IPS DF 6.9 (cell line): ENCODE measurements around the gene MCL1.

ENCODE experiments used
- DNase-seq: peaks from one replicate; pipeline ENCODE4 v3.0.0-alpha.2; 2013; ENCODE audit warnings: low read depth, low spot score
- H3K27ac ChIP-seq: one replicate; pipeline ENCODE4 v1.5.1; 2013; ENCODE audit warnings: low read length, control low read depth
- H3K27me3 ChIP-seq: 2 replicates; pipeline ENCODE4 v1.6.1; 2013; ENCODE audit warnings: mild to moderate bottlenecking, low read length; ENCODE audit not compliant: control insufficient read depth, insufficient read depth
- H3K36me3 ChIP-seq: 2 replicates; pipeline ENCODE4 v1.6.1; 2013; ENCODE audit warnings: low read length; ENCODE audit not compliant: control insufficient read depth, insufficient read depth
- H3K4me1 ChIP-seq: 2 replicates; pipeline ENCODE4 v1.6.1; 2013; ENCODE audit warnings: low read length; ENCODE audit not compliant: control insufficient read depth, insufficient read depth
- H3K4me3 ChIP-seq: 2 replicates; pipeline ENCODE4 v1.5.1; 2013; ENCODE audit warnings: mild to moderate bottlenecking, low read length
- H3K9me3 ChIP-seq: 2 replicates; pipeline ENCODE4 v1.6.1; 2013; ENCODE audit warnings: low read length, inconsistent platforms; ENCODE audit not compliant: control insufficient read depth, insufficient read depth
- WGBS: extraction: QIAGEN DNeasy Blood & Tissue Kit; methylation state at CpG from one replicate; pipeline ENCODE4 v1.1.7; 2013; ENCODE audit warnings: mixed read lengths, missing lambda C conversion rate; ENCODE audit not compliant: insufficient read length, insufficient coverage; 5-methylcytosine and 5-hydroxymethylcytosine counted together

Gene MCL1

GRCh38 chr1:150557065-150557600 is 22.3 kb downstream of the MCL1 start:
- no CpG with 5 or more reads among the region's 26 CpGs for WGBS
- Histone ChIP-seq H3K36me3 (no peaks in the 10 kb centered on the region), H3K4me3 (no peak overlapping the region), H3K27ac (no peak overlapping the region), H3K4me1 (peaks cover 8% of the 10 kb centered on the region), H3K27me3 (no peaks in the 10 kb centered on the region), H3K9me3 (no peaks in the 10 kb centered on the region)
- no peak for DNase-seq

GRCh38 chr1:150555971-150556865 is 23.2 kb downstream of the MCL1 start:
- H3K4me3 ChIP-seq, result no peak overlapping the region
- no peaks in the 10 kb centered on the region for H3K27me3 ChIP-seq
- DNase-seq, result no peak
- no peaks in the 10 kb centered on the region for H3K9me3 ChIP-seq
- WGBS, result no CpG with 5 or more reads among the region's 26 CpGs
- no peaks in the 10 kb centered on the region for H3K36me3 ChIP-seq
- peaks cover 11% of the 10 kb centered on the region for H3K4me1 ChIP-seq
- H3K27ac ChIP-seq, result no peak overlapping the region

DNA sequence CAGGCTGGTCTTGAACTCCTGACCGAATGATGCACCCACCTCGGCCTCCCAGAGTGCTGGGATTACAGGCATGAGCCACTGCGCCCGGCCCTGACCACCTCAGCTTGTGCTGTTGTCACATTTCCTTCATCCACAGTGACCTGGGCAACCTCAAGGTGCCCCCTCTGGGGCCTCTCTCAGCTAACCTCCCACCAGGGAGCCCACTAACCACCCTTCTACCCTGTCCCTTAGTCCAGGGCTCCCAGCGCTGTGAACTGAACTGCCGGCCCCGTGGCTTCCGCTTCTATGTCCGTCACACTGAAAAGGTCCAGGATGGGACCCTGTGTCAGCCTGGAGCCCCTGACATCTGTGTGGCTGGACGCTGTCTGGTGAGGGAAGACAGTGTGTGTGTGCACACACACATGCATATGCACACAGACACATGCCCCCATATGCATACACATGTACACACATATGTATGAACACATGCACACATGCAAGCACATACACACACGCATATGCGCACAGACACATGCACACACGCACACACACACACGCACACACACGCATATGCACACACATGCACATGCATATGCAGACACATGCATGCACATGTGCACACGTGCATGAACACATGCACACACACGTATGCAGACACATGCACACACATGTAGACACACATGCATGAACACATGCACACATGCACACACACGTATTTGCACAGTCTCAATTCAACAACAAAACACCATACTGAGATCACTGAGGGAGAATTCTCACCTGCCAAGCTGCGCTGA is 24.0 kb downstream of the MCL1 start:
- WGBS, result no CpG with 5 or more reads among the region's 19 CpGs
- no peak overlapping the region for H3K27ac ChIP-seq
- H3K9me3 ChIP-seq, result no peaks in the 10 kb centered on the region

GRCh38 chr1:150554086-150554452 is 25.3 kb downstream of the MCL1 start:
- DNase-seq, result no peak
- no CpG with 5 or more reads among the region's 8 CpGs for WGBS
- no peaks in the 10 kb centered on the region for H3K27me3 ChIP-seq
- no peaks in the 10 kb centered on the region for H3K9me3 ChIP-seq
- H3K27ac ChIP-seq, result no peak overlapping the region
- peaks cover 8% of the 10 kb centered on the region for H3K4me1 ChIP-seq
- H3K4me3 ChIP-seq, result no peak overlapping the region
- H3K36me3 ChIP-seq, result no peaks in the 10 kb centered on the region

More for the DNA sequence above, 24.0 kb downstream of the MCL1 start:
- H3K36me3 ChIP-seq, result no peaks in the 10 kb centered on the region
- no peaks in the 10 kb centered on the region for H3K27me3 ChIP-seq
- no peak for DNase-seq
- H3K4me3 ChIP-seq, result no peak overlapping the region
- peaks cover 10% of the 10 kb centered on the region for H3K4me1 ChIP-seq

- H3K9me3 ChIP-seq, result no peaks in the 10 kb centered on the region
- H3K4me3 ChIP-seq, result no peak overlapping the region
- H3K27me3 ChIP-seq, result peaks cover 1% of the 10 kb centered on the region; the same call in 1 of the 2 replicates
- whole genome bisulfite sequencing, result no CpG with 5 or more reads among the region's 23 CpGs
- H3K36me3 ChIP-seq, result no peaks in the 10 kb centered on the region
- DNase-seq, result no peak
- H3K4me1 ChIP-seq, result peaks cover 8% of the 10 kb centered on the region
- H3K27ac ChIP-seq, result no peak overlapping the region
Measured at GRCh38 chr1:150553392-150554085, 25.9 kb downstream of the MCL1 start.

DNA sequence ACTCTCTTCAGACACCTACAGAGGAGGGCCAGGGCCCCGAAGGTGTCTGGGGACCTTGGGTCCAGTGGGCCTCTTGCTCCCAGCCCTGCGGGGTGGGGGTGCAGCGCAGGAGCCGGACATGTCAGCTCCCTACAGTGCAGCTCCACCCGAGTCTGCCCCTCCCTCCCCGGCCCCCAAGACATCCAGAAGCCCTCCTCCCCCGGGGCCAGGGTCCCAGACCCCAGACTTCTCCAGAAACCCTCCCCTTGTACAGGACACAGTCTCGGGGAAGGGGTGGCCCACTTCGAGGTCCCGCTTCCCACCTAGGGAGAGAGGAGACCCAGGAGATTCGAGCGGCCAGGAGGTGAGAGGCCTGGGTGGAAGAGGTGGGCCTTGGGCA is 26.5 kb downstream of the MCL1 start:
- WGBS, result no CpG with 5 or more reads among the region's 12 CpGs
- DNase-seq, result no peak
- Histone ChIP-seq H3K9me3 (no peaks in the 10 kb centered on the region), H3K4me1 (peaks cover 8% of the 10 kb centered on the region), H3K36me3 (no peaks in the 10 kb centered on the region), H3K4me3 (no peak overlapping the region), H3K27ac (no peak overlapping the region), H3K27me3 (peaks cover 3% of the 10 kb centered on the region; the same call in 1 of the 2 replicates)

DNA sequence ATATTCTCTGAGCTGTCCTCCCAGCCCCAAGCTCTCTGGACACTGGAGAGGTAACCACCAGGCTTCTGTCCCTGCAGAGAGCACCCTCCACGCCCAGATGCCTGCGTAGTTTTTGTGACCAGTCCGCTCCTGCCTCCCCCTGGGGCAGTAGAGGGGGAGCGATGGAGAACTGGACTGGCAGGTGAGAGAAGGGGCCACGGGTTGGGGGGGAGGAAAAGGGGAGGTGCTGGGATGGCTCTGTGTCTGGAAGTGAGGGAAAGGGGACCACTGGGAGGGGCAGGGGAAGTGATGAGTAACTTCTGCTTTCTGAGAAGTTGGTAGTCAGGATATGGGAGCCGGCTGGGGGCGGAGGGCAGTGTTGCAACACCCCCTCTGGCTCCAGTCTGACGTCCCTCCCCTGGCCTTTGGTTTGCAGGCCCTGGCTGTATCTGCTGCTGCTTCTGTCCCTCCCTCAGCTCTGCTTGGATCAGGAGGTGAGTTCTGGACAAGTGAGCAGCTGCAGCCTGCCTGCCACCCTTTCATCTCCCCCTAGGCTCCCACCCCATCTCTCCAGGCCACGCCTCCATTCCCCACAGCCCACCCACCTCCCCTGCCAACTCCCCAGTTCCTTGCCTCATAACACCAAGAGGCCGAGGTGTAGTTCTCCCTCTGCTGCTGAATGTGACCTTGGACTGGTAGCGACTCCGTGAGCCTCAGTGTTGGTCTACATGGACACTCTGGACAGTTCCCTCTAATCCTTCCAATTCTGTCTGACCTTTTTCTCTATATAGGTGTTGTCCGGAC is 27.1 kb downstream of the MCL1 start:
- no peaks in the 10 kb centered on the region for H3K36me3 ChIP-seq
- no peak for DNase-seq
- no peak overlapping the region for H3K27ac ChIP-seq
- no CpG with 5 or more reads among the region's 13 CpGs for WGBS
- H3K9me3 ChIP-seq, result no peaks in the 10 kb centered on the region
- H3K4me1 ChIP-seq, result peaks cover 8% of the 10 kb centered on the region
- H3K4me3 ChIP-seq, result no peak overlapping the region
- H3K27me3 ChIP-seq, result peaks cover 3% of the 10 kb centered on the region; the same call in 1 of the 2 replicates

DNA sequence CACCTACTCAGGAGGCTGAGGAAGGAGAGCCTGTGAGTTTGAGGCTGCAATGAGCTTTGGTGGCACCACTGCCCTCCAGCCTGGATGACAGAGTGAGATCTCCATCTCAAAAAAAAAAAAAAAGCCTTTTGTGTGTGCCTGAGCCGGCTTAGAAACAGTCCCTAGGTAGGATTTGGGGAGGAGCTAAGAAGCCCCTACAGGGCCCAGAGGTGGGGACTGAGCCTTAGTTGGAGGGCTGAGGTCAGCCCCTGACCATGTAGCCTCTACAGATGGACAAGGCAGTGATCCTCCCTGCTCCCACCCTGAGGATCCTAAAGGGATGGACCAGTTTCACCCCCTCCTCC is 27.7 kb downstream of the MCL1 start:
- Histone ChIP-seq H3K4me1 (peaks cover 8% of the 10 kb centered on the region), H3K27ac (no peak overlapping the region), H3K36me3 (no peaks in the 10 kb centered on the region), H3K4me3 (no peak overlapping the region), H3K27me3 (peaks cover 3% of the 10 kb centered on the region; the same call in 1 of the 2 replicates), H3K9me3 (no peaks in the 10 kb centered on the region)
- DNase-seq, result no peak
- WGBS, result no CpG with 5 or more reads among the region's 1 CpG

GRCh38 chr1:150551051-150551783 is 28.2 kb downstream of the MCL1 start:
- no CpG with 5 or more reads among the region's 11 CpGs for WGBS
- H3K36me3 ChIP-seq, result no peaks in the 10 kb centered on the region
- H3K27ac ChIP-seq, result no peak overlapping the region
- peaks cover 8% of the 10 kb centered on the region for H3K4me1 ChIP-seq
- DNase-seq, result no peak
- H3K4me3 ChIP-seq, result no peak overlapping the region
- peaks cover 3% of the 10 kb centered on the region; the same call in 1 of the 2 replicates for H3K27me3 ChIP-seq
- no peaks in the 10 kb centered on the region for H3K9me3 ChIP-seq
